Measurements from ENCODE around the gene PCDH9.

DNA sequence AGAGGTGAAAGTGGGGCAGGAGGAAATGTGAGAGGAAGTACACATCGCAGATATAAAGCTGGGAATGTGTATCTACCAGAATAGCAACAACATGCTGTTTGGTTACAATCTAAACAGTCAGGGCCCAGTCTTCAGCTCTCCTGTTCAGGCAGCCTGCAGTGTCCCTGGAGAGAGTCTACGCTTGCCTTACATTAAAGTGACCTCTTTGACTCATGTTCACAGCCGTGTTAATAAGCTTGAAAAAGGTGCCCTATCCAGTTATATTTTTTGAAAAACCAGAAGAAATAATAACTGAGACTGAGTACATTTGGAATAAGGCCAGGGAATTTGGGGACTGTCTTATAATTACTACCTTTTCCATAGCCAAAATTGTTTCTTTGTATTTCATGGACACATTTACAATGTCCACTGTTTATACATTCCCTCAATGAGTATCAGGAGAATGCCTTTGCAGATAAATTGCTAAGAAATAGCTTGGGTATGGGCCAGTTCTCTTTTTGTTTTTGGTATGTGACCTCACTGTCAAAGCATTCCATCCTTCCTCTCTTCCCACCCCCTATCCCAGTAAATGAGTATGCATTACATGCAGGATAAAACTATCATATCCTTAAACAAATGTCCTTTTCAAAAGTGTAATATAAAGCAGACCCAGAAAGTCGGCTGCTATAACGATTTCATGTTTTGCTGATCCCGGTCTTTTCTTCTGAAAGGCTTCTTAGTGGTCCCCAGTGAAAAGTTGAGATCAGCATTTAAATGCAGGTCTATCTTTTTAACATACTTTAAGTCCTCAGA is 82.6 kb downstream of the PCDH9 start:
- no peak for TF ChIP-seq EZH2phosphoT487 (IDR thresholded peaks at IDR 0.05; ENCODE audit: low read depth)
- TF ChIP-seq, protein P1, sequence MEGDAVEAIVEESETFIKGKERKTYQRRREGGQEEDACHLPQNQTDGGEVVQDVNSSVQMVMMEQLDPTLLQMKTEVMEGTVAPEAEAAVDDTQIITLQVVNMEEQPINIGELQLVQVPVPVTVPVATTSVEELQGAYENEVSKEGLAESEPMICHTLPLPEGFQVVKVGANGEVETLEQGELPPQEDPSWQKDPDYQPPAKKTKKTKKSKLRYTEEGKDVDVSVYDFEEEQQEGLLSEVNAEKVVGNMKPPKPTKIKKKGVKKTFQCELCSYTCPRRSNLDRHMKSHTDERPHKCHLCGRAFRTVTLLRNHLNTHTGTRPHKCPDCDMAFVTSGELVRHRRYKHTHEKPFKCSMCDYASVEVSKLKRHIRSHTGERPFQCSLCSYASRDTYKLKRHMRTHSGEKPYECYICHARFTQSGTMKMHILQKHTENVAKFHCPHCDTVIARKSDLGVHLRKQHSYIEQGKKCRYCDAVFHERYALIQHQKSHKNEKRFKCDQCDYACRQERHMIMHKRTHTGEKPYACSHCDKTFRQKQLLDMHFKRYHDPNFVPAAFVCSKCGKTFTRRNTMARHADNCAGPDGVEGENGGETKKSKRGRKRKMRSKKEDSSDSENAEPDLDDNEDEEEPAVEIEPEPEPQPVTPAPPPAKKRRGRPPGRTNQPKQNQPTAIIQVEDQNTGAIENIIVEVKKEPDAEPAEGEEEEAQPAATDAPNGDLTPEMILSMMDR (IDR thresholded peaks at IDR 0.05; ENCODE audit: low read depth, low read length), result no peak

Measured in OCI-LY3 (cell line).